C4-2B (cell line): ENCODE results near the gene MYO1D.

ENCODE experiments used
- H3K27ac ChIP-seq: fragments of 450-650 bp; 2 replicates; pipeline ENCODE4 v1.5.1; 2017
- ZFX ChIP-seq: fragments of 450-650 bp; IDR thresholded peaks from 2 replicates; pipeline ENCODE4 v1.6.1; 2017
- TF ChIP-seq, protein P1 (sequence below): fragments of 450-650 bp; conservative IDR thresholded peaks from 2 replicates; pipeline ENCODE4 v1.5.1; 2017; ENCODE audit warnings: mild to moderate bottlenecking

The MYO1D gene

DNA sequence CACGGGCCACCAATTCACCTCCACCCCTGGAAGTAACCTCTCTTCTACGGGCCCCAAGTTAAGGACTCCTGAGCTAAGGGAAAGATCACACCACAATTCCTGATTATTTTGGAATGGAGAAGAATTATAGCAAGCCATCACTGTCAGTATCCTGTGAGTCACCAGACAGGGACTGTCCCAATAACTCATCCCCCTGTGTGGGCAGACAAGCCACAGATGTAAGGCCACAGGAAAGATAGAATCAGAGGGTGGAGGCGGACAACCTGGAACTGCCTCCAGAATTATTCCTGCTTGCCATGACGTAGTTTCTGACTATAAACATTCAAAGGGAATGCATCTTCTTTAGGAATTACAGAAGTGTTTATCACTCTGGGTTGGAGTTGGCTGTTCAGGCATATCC, 5.8 kb upstream of the MYO1D start:
- no peak for TF ChIP-seq ZFX
- TF ChIP-seq, protein P1, sequence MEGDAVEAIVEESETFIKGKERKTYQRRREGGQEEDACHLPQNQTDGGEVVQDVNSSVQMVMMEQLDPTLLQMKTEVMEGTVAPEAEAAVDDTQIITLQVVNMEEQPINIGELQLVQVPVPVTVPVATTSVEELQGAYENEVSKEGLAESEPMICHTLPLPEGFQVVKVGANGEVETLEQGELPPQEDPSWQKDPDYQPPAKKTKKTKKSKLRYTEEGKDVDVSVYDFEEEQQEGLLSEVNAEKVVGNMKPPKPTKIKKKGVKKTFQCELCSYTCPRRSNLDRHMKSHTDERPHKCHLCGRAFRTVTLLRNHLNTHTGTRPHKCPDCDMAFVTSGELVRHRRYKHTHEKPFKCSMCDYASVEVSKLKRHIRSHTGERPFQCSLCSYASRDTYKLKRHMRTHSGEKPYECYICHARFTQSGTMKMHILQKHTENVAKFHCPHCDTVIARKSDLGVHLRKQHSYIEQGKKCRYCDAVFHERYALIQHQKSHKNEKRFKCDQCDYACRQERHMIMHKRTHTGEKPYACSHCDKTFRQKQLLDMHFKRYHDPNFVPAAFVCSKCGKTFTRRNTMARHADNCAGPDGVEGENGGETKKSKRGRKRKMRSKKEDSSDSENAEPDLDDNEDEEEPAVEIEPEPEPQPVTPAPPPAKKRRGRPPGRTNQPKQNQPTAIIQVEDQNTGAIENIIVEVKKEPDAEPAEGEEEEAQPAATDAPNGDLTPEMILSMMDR = no peak
- H3K27ac ChIP-seq = no peak overlapping the region

DNA sequence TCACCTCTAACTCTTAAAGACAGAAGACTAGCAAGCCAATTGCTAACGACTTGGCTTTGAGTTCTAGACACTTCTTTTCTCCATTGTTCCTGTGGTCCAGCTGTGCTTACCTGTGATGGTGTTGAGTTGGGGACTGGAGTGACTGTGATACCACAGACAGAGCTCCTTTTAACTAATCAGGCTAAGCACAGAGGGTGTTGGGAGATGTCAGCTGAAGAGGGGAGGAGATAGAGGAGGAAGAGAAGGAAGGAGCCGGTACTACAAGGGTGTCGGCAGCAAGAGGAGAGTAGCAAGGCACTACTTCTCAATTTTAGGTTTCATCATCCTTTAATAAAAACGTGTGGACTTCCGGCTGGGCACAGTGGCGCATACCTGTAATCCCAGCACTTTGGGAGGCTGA, 5.1 kb upstream of the MYO1D start:
- TF ChIP-seq ZFX = no peak
- TF ChIP-seq, protein P1 = no peak
- no peak overlapping the region for H3K27ac ChIP-seq

DNA sequence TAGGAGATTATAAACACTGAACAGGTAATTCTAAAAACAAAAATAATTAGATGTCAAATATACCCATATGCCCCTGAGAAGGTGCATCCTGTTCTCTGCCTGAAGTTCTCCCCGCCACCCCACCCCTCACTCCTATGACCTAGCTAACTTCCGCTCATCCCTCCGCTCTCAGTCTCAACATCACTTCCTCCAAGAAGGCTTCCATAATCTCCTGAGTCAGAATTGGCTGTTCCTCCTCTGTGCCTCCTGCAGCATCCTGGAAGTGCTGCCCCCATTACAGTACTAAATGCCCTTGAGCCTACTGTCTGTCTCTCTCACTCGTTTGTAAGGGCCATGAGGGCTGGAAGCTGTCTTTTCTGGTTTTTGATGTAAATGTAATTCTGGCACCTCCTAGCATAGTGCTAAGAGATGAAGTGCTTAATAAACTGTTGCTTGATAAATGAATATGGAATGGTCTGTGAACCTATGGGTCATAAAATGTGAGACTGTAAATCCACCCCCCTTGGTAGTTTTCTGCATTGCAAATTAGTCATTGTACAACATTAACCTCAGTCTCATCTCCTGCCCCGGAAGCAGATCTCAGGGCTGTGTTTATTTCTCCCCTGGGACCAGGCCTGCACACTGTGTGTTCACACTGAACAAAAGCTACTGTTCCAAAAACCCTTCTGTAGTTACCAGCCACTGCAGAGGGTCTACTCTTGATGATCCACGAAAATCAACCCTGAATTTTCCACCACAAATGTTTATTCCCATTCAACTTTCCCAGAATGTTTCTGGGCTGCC, 3.9 kb upstream of the MYO1D start:
- TF ChIP-seq, protein P1 = no peak
- no peak for TF ChIP-seq ZFX

DNA sequence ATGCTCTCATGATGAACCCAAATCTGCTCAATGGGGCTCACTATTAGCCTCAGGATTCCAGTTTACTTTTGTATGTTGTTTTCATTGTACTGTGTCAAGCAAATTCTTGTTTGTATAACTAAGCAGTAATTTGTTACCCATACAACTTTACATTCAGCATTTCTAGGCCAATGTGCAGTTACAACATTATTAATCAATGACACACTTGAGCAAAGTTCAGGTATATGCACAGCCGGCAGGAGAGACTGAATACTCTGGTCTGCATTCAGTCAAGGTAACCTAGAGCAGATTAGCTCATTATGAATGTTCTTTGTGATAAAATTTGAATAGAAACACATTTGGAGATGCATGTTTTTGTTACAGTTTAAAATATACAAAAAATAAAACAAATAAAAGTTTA, 2.2 kb upstream of the MYO1D start:
- no peak overlapping the region for H3K27ac ChIP-seq
- TF ChIP-seq ZFX = no peak
- TF ChIP-seq, protein P1 = no peak

More for the DNA sequence above, 3.9 kb upstream of the MYO1D start:
- no peak overlapping the region for H3K27ac ChIP-seq

DNA sequence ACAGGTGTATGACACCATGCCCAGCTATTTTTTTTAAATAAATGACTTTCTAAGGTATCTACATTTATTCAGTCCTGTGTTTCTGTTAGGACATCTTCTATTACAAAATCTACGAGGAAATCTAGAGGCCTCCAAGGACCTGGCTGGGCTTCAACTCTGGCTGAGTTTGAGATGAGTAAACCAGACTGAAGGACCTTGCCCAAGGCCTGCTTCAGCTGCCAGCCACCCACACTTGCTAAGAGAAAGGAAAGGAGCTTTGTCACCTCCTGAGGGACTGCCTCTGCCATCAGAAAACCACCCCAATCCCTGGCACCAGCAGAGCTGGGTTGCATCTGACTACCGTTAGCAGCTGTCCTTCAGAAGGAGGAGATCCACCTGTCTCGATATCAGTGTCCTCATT, 1.3 kb upstream of the MYO1D start:
- H3K27ac ChIP-seq = no peak overlapping the region
- no peak for TF ChIP-seq ZFX
- TF ChIP-seq, protein P1 = no peak

DNA sequence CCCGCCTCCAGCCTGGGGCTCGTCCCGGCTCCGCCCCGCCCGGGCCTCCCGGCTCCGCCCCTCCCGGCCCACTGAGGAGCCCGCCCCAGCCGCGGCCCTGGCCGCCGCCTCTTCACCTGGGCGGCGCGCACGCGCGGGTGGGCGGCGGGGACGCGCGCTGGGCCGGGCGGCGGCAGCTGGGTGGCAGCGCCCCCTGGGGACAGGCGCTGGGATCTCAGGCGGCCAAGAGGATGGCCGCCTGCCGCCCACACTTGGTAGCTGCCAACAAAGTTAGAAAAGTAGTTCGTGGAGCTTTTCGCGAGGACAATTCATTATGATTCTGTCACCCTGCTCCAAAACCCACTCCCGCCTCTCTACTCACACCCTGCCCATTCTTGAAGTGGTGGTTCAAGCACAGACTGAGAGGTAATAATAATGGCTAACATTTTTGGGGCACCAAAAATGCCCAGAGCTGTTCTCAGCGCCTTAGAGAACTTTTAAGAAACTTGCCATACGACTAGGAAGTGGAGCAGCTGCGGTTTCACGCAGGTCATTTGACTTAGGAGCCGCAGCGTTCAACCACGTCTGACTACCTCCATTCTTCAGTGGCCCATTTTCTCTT, 340 bp upstream of the MYO1D start:
- no peak for TF ChIP-seq ZFX
- TF ChIP-seq, protein P1 = peak; percentile 99
- H3K27ac ChIP-seq = peak overlapping the region; percentile 83

DNA sequence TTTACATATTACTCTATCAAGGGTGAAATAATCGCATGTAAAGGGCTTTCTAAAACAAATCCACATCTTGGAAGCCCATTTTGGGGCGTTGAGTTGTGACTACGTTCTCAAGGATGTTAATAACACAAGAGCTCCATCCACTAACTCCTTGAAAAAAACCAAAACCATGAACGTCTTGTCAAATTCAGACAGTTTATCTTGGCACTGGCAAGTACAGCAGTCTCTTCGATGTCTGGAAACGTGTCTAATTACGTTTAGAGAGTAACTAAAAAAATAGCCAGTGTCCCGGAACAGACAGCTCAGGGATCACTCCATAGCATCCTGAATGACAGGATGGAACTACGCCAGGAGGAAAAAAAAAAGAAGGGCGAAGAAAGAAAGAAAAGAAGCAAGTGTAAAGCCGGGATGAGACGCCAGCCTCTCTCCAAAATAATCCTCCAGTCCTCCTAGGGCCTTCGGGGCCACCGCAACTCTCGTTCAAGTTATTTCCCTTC, 954 bp downstream of the MYO1D start:
- peak overlapping the region; percentile 83 for H3K27ac ChIP-seq
- TF ChIP-seq, protein P1 = no peak
- TF ChIP-seq ZFX = no peak
